HG02981 (cell line): ENCODE results near the gene CRYGN.

Source experiments
- ATAC-seq: cut with Tn5 transposase; IDR thresholded peaks from one replicate; pipeline ENCODE4 v1.9.1; 2021; ENCODE audit warnings: mild to moderate bottlenecking, moderate library complexity; ENCODE audit not compliant: unreplicated experiment

Gene CRYGN

DNA sequence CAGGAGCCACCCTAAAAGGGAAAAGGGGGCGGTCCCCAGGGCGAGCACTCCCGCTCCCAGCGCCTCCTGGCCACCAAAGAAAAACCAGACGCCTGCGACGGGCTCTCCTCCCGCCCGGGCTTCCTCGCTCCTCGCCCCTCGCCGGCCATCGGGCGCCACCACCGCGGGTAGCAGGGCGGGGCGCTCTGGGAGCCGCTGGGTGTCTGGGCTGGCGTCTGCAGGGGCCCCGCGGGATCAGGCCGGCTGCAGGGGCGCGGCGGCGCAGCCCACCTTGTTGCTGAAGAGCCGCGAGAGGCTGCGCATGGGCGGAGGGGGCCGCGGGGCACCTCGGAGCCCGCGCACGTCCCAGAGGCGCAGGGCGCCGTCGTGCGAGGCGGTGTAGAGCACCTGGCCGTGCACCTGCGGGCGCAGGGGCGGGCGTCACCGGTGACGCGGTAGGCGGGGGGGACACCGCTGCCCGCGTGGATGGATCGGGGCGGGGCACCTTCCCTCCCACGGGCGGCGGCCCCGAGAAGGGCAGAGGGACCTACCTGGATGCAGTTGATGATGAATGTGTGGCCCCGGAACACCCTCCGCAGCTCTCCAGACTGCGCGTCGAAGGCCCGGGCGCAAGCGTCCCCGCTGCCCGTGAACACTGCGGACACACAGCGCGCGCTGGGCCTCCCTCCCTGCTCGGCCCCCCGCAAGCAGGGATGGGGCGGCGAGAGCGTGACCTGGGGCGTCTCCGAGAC, 58.4 kb downstream of the CRYGN start:
- no peak for ATAC-seq

- no peak for ATAC-seq
These were observed 58.9 kb downstream of the CRYGN start for GRCh38 chr7:151381098-151381347.

DNA sequence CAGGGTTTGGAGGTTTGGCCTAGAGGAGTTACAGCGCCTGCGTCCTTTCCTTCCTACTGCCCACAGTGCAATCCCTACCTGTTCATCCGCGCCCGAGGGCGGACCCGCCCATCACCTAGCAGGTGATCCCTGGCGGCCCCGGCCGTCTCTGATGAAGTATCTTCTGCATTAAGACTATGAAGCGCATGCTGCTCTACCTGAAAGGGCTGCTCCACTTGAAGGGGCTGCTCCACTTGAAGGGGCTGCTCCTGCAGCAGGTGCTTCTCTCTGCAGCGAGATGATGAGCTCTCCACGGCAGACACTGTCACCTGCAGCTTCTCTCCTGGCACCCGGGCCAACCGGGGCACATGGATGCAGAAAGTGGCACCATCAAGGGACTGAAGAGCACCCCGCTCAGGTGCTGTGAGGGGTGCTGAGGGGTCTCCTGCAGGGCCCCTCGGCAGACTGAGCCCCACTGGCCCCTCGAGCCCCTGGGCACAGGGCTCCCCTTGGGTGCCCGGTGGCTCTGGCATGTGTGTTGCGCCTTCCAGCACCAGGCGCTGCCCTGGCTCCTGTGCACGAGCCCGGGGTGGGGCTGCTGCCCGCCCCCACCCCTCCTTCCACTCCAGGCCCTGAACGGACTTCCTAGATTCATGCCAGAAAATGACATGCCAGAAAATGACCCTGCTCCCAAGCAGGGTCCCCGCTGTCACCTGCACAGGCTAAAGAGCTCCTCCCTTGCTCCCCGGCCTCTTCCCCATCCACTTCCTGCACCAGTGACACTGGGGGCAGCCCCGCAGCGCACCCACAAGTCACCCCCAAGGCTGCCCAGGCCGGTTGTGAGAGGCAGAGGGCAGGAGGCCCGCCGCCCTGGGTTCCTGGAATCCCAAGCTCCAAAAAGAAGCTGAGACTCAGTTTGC, 59.5 kb downstream of the CRYGN start:
- no peak for ATAC-seq

DNA sequence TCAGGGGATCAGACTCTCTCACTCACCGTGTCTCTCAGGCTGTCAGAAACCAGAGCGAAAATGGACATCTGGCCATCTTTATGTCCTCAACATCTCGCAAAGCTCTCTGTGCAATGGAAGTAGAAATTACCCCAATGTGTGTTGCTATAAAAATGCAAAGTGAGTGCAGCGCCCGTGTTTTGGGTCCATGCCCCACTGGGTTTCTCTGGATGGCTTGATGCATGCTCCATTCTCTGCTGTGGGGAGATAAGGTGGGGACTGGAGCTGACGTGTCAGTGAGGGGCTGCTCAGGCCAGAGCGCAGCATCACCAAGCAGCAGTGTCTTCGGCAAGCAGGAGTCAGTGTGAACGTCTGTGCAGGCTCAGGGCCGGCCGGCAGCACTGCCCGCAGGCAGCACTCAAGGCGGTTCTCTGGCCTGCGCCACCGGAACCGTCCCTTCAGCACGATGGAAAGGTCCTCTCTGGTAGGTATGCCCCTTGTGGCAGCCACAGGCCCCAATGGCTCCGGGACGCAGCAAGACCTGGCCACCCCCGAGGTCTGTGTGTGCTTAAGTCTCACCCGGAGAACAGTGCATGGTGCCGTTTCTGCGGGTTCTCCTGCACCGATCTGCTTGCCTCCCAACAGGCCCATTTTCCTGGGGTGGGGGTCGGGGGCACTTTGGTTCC, 60.3 kb downstream of the CRYGN start:
- no peak for ATAC-seq

GRCh38 chr7:151379193-151379520, 60.8 kb downstream of the CRYGN start:
- ATAC-seq = no peak
